GM12878 (cell line): ENCODE data around the gene STYXL2. TPM values are rescaled to one million over a fixed set of nuclear protein-coding genes. Genes with fewer than 3 reads are reported as not detected.

Source experiments
- ATAC-seq: fragments of 200-7000 bp; cut with Tn5 transposase; 3 replicates; pipeline ENCODE4 v1.9.1; 2020; ENCODE audit warnings: mild to moderate bottlenecking, moderate library complexity
- BruUV-seq: library from RNA; stranded (reverse); fragments of 400-500 nt; replicated peaks from 2 replicates; lab custom pipeline; 2021; lab: Mats Ljungman, UMichigan
- CTCF ChIA-PET: fragments of 300-600 bp; sonication (Branson Sonifier 250); formaldehyde crosslinking; extraction: SDS; loops from one replicate; lab custom pipeline; 2021; ENCODE audit warnings: inconsistent platforms; lab: Yijun Ruan, JAX
- POLR2A ChIA-PET: fragments of 350-600 bp; formaldehyde crosslinking; extraction: SDS; loops from one replicate; lab custom pipeline; 2021; ENCODE audit warnings: inconsistent platforms; lab: Charles Lee
- RAD21 ChIA-PET: fragments of 300-600 bp; sonication (Branson Sonifier 250); formaldehyde crosslinking; loops from one replicate; lab custom pipeline; 2023; ENCODE audit warnings: antibody characterized with exemption; ENCODE audit not compliant: unreplicated experiment; lab: Charles Lee
- SMC1A ChIA-PET: fragments of 300-600 bp; sonication (Branson Sonifier 250); formaldehyde crosslinking; loops from one replicate; lab custom pipeline; 2023; ENCODE audit not compliant: unreplicated experiment, uncharacterized antibody; lab: Charles Lee
- DNase-seq: peaks from one replicate; pipeline ENCODE4 v3.0.0-alpha.2; 2011; ENCODE audit warnings: low read depth, low spot score
- FAIRE-seq: peaks from 3 replicates; lab custom pipeline; 2011; peaks lifted over from hg19 to GRCh38; lab: Jason Lieb, UNC
- H2AFZ ChIP-seq: 2 replicates; pipeline ENCODE4 v1.6.0; 2011; ENCODE audit warnings: low read depth, low read length, control low read depth; ENCODE audit not compliant: control insufficient read depth
- H3K27ac ChIP-seq: 2 replicates; pipeline ENCODE4 v1.5.1; 2011; ENCODE audit warnings: control low read depth; ENCODE audit not compliant: control insufficient read depth, insufficient read depth
- H3K27me3 ChIP-seq, 2 experiments: replicated peaks in 1 of 2; 2 replicates each; pipeline versions ENCODE4 v1.6.0 to v1.6.1; 2011; ENCODE audit warnings: low read length in 1 of 2; ENCODE audit not compliant: control insufficient read depth in 2 of 2, insufficient read depth in 2 of 2
- H3K36me3 ChIP-seq, 2 experiments: 2 replicates each; pipeline ENCODE4 v1.5.1; 2011; ENCODE audit warnings: low read length in 1 of 2; ENCODE audit not compliant: control insufficient read depth in 2 of 2, insufficient read depth in 2 of 2
- H3K4me1 ChIP-seq: 2 replicates; pipeline ENCODE4 v1.6.1; 2011; ENCODE audit warnings: mild to moderate bottlenecking, low read length, moderate library complexity, mixed read lengths; ENCODE audit not compliant: control insufficient read depth, insufficient read depth
- H3K4me2 ChIP-seq: 2 replicates; pipeline ENCODE4 v1.6.0; 2011; ENCODE audit warnings: control low read depth; ENCODE audit not compliant: control insufficient read depth, insufficient read depth
- H3K4me3 ChIP-seq: fragments of 200-600 bp; sonication (generic); 2 replicates; pipeline ENCODE4 v1.5.1; 2016
- H3K79me2 ChIP-seq: 2 replicates; pipeline ENCODE4 v1.6.0; 2011; ENCODE audit warnings: low read length; ENCODE audit not compliant: control insufficient read depth, insufficient read depth
- H3K9ac ChIP-seq: 2 replicates; pipeline ENCODE4 v1.8.0; 2011; ENCODE audit warnings: low read length, control low read depth, mixed read lengths; ENCODE audit not compliant: control insufficient read depth, insufficient read depth
- H3K9me3 ChIP-seq: replicated peaks from 3 replicates; pipeline ENCODE4 v1.5.1; 2011; ENCODE audit warnings: mild to moderate bottlenecking, low read length; ENCODE audit not compliant: control insufficient read depth, insufficient read depth
- H4K20me1 ChIP-seq: 2 replicates; pipeline ENCODE4 v1.6.0; 2011; ENCODE audit not compliant: control insufficient read depth, insufficient read depth
- BCL11A ChIP-seq: IDR thresholded peaks from 2 replicates; pipeline ENCODE4 v1.6.1; 2011; ENCODE audit warnings: low read depth, low read length
- CBX5 ChIP-seq: sonication (generic); IDR thresholded peaks from 2 replicates; pipeline ENCODE4 v1.6.1; 2016; ENCODE audit warnings: low read depth, moderate library complexity, mild to moderate bottlenecking, inconsistent platforms
- EGR1 ChIP-seq, 2 experiments: IDR thresholded peaks; 1 replicate in 1 of 2; 2 replicates in 1 of 2; pipeline ENCODE4 v1.6.1; 2011 to 2012; ENCODE audit warnings: low read depth in 2 of 2, low read length in 2 of 2, borderline replicate concordance in 1 of 2, mild to moderate bottlenecking in 1 of 2, moderate library complexity in 1 of 2
- GABPA ChIP-seq: IDR thresholded peaks from 2 replicates; pipeline ENCODE4 v1.6.1; 2014; ENCODE audit warnings: antibody characterized with exemption, low read depth, mild to moderate bottlenecking, inconsistent platforms
- MYC ChIP-seq: IDR thresholded peaks from 2 replicates; pipeline ENCODE4 v1.6.1; 2011; ENCODE audit warnings: mild to moderate bottlenecking, low read length, moderate library complexity, inconsistent platforms; ENCODE audit not compliant: insufficient read depth, insufficient replicate concordance, insufficient read length, severe bottlenecking
- PBX3 ChIP-seq: IDR thresholded peaks from 2 replicates; pipeline ENCODE4 v1.6.1; 2011; ENCODE audit warnings: mild to moderate bottlenecking, low read depth, low read length, moderate library complexity; ENCODE audit not compliant: insufficient replicate concordance
- PML ChIP-seq: IDR thresholded peaks from 2 replicates; pipeline ENCODE4 v1.6.1; 2012; ENCODE audit warnings: low read length, inconsistent platforms
- PRDM15 ChIP-seq: fragments of 450-650 bp; formaldehyde crosslinking; IDR thresholded peaks from 2 replicates; pipeline ENCODE4 v1.4.0; 2020; ENCODE audit warnings: mild to moderate bottlenecking, moderate library complexity
- RUNX3 ChIP-seq: IDR thresholded peaks from 2 replicates; pipeline ENCODE4 v1.6.1; 2012; ENCODE audit warnings: low read length, inconsistent platforms
- SREBF2 ChIP-seq: IDR thresholded peaks from 2 replicates; pipeline ENCODE4 v1.6.1; 2012; ENCODE audit warnings: mild to moderate bottlenecking, low read length
- TAF1 ChIP-seq: IDR thresholded peaks from 2 replicates; pipeline ENCODE4 v1.6.1; 2011; ENCODE audit warnings: mild to moderate bottlenecking, low read depth, low read length, borderline replicate concordance
- WGBS: methylation state at CpG from one replicate; pipeline ENCODE4 v1.1.6; 2016; ENCODE audit warnings: low lambda C conversion rate; ENCODE audit not compliant: insufficient replicate concordance, insufficient coverage; ENCODE audit errors: missing lambda C conversion rate; 5-methylcytosine and 5-hydroxymethylcytosine counted together
- in situ Hi-C: fragments of 300-500 bp; cut with MboI; formaldehyde crosslinking; loops from 9 replicates; pipeline ENCODE4 v1.14.3; 2018; ENCODE audit warnings: mixed read lengths
- intact Hi-C: fragments of 100-400 bp; cut with micrococcal nuclease; formaldehyde crosslinking; loops from one replicate; pipeline ENCODE4 v1.14.2; 2022; ENCODE audit not compliant: unreplicated experiment
- polyA plus RNA-seq, 11 experiments: library from polyadenylated mRNA; depleted of rRNA in 4 of 11; unstranded in 6 of 11; stranded (reverse) in 5 of 11; fragments of >200 nt; fragmentation: Nextera tagmentation in 4 of 11; fragmentation: Illumina TruSeq in 1 of 11; extraction: Ambion mirVana in 4 of 11; extraction: Trizol in 1 of 11; gene quantifications; 1 replicate in 1 of 11; 2 replicates in 10 of 11; pipeline versions ENCODE4 v1.2.1 to v1.2.3, GENCODE V29; 2011 to 2016; ENCODE audit warnings: inconsistent platforms in 2 of 11, missing spikeins in 2 of 11, low read depth in 1 of 11
- total RNA-seq, 4 experiments: library from RNA; depleted of rRNA in 3 of 4; stranded (reverse); fragments of >200 nt in 3 of 4; fragmentation: Illumina TruSeq in 1 of 4; extraction: Trizol in 1 of 4; gene quantifications; 2 replicates each; pipeline versions ENCODE4 v1.2.1 to v1.2.3, GENCODE V29; 2013 to 2021

The STYXL2 gene
- total and polyA plus RNA-seq, 10 of the 15 experiments (the other 5 are each of a cell fraction or from before 2014, with no cell fraction given), result under 0.01 to 0.08 (median 0.03) TPM; not detected in 7

DNA sequence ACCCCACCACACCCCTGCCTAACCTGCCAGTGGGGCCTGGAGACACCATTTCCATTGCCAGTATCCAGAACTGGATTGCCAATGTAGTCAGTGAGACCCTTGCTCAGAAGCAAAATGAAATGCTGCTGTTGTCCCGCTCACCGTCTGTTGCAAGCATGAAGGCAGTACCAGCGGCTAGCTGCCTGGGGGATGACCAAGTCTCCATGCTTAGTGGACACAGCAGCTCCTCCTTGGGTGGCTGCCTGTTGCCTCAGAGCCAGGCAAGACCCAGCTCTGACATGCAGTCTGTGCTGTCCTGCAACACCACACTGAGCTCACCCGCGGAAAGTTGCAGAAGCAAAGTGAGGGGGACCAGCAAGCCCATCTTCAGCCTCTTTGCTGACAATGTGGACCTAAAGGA, 33.4 kb downstream of the STYXL2 start (continued):
- TF ChIP-seq PRDM15 (CRISPR knock-in tag) (no peak), MYC (no peak), TAF1 (no peak), SREBF2 (no peak)

- RAD21 ChIA-PET, result no interaction called here
- intact Hi-C loops (loop anchor here (10.0 kb wide), 1 partner anchor 317 kb away; no protein-coding TSS in a partner anchor), in situ Hi-C loops (no loop called here)
- BruUV-seq, result no TSS peak
- FAIRE-seq, result no peak
- SMC1A ChIA-PET, result interaction anchor here (0.6 to 1.5 kb wide), 3 partner anchors 22 to 90 kb away, joined by 3 to 5 read pairs (median 3); no protein-coding TSS in a partner anchor
- POLR2A ChIA-PET, result no interaction called here
- no peaks in the 10 kb centered on the region for H3K36me3 ChIP-seq
- peaks cover 5 to 7% of the 10 kb centered on the region in 2 experiments; a peak in 2 of 4 replicates for H3K27me3 ChIP-seq
- H3K9me3 ChIP-seq, result no peaks in the 10 kb centered on the region
- no peak for DNase-seq
- CTCF ChIA-PET, result interaction anchor here (1.2 kb wide), 1 partner anchor 23 kb away, joined by 3 read pairs; no protein-coding TSS in a partner anchor
- WGBS, result 17% methylated on average over 5 of the region's 5 CpGs
- no peak overlapping the region for H3K4me2 ChIP-seq
- ATAC-seq, result no peak
- H3K9ac ChIP-seq, result no peak overlapping the region
- H4K20me1 ChIP-seq, result no peaks in the 10 kb centered on the region
- no peaks in the 10 kb centered on the region for H3K4me1 ChIP-seq
- no peak overlapping the region for H3K4me3 ChIP-seq
- TF ChIP-seq PML, result no peak
- TF ChIP-seq RUNX3, result no peak
- TF ChIP-seq BCL11A, result no peak
- TF ChIP-seq CBX5, result no peak
- TF ChIP-seq GABPA, result no peak
- TF ChIP-seq EGR1 (IDR thresholded peaks at IDR 0.05; ENCODE audit: borderline replicate concordance in 1 of 2, low read depth in 2 of 2, low read length in 2 of 2), result no peak
- TF ChIP-seq PBX3, result no peak
- no peaks in the 10 kb centered on the region for H3K79me2 ChIP-seq
- no peak overlapping the region for H2AFZ ChIP-seq
- H3K27ac ChIP-seq, result no peak overlapping the region
These were observed 33.8 kb downstream of the STYXL2 start for GRCh38 chr1:167127661-167128060.
